Thyroid gland (tissue), 4 donors: Measurements from ENCODE around the gene ZRANB3. TPM values are rescaled to one million over a fixed set of nuclear protein-coding genes. Genes with fewer than 3 reads are reported as not detected.

ENCODE experiments used
- DNase-seq, 2 donors: peaks; one replicate each; pipeline ENCODE4 v3.0.0-alpha.2; 2019
- H3K27ac ChIP-seq, 3 donors: fragments of 200-600 bp; sonication (generic); 1 replicate in 2 of 3; 2 replicates in 1 of 3; pipeline ENCODE4 v1.5.1; 2016 to 2019; ENCODE audit warnings: mild to moderate bottlenecking in 1 of 3, moderate library complexity in 1 of 3
- H3K27me3 ChIP-seq: fragments of 200-600 bp; sonication (generic); one replicate; pipeline ENCODE4 v1.5.1; 2019
- H3K36me3 ChIP-seq, 2 donors: fragments of 200-600 bp; sonication (generic); one replicate each; pipeline ENCODE4 v1.5.1; 2016 to 2019
- H3K4me1 ChIP-seq, 2 donors: fragments of 200-600 bp; sonication (generic); one replicate each; pipeline ENCODE4 v1.5.1; 2017 to 2019
- H3K4me3 ChIP-seq, 3 donors: fragments of 200-600 bp; sonication (generic); replicated peaks in 1 of 3; 1 replicate in 2 of 3; 2 replicates in 1 of 3; pipeline ENCODE4 v1.5.1; 2016; ENCODE audit warnings: mild to moderate bottlenecking in 1 of 3
- H3K9me3 ChIP-seq: fragments of 200-600 bp; sonication (generic); one replicate; pipeline ENCODE4 v1.5.1; 2017
- CTCF ChIP-seq, 6 experiments: fragments of 200-600 bp in 3 of 6; fragments of 450-650 bp in 3 of 6; sonication (generic) in 3 of 6; IDR thresholded peaks; one replicate each; pipeline ENCODE4 v1.5.1; 2016 to 2019; ENCODE audit warnings: antibody characterized with exemption in 6 of 6, mild to moderate bottlenecking in 2 of 6, inconsistent platforms in 1 of 6, moderate library complexity in 1 of 6
- POLR2A ChIP-seq, 2 donors: fragments of 450-650 bp; IDR thresholded peaks; one replicate each; pipeline ENCODE4 v1.6.1; 2017; ENCODE audit warnings: antibody characterized with exemption in 2 of 2, mild to moderate bottlenecking in 2 of 2, moderate library complexity in 1 of 2
- WGBS, 2 donors: methylation state at CpG; one replicate each; pipeline ENCODE4 v1.1.5; 2017; 5-methylcytosine and 5-hydroxymethylcytosine counted together
- intact Hi-C: fragments of 100-400 bp; cut with DNase I; formaldehyde crosslinking; loops from one replicate; pipeline ENCODE4 v1.15.1; 2023
- total RNA-seq, 4 donors: library from RNA; depleted of rRNA; stranded (reverse); fragments of >200 nt; gene quantifications; one replicate each; pipeline ENCODE4 v1.2.3, GENCODE V29; 2016

The ZRANB3 gene
- total RNA-seq, 4 donors from 2014 or later: 3.1 to 12.2 (median 9.3) TPM

GRCh38 chr2:135152361-135152760 is 378.7 kb downstream of the ZRANB3 start:
- Histone ChIP-seq H3K9me3 (no peaks in the 10 kb centered on the region), H3K27ac (no peak overlapping the region), H3K4me1 (peaks cover 18 to 21% of the 10 kb centered on the region in 2 donors), H3K36me3 (peaks cover 13 to 19% of the 10 kb centered on the region in 2 donors), H3K4me3 (no peak overlapping the region), H3K27me3 (no peaks in the 10 kb centered on the region)
- intact Hi-C loops: no loop called here
- TF ChIP-seq POLR2A (IDR thresholded peaks at IDR 0.05) (no peak), CTCF (IDR thresholded peaks at IDR 0.05) (no peak)
- WGBS, 2 donors: 100% methylated on average over 1 of the region's 1 CpG
- no peak for DNase-seq

- Histone ChIP-seq H3K9me3 (no peaks in the 10 kb centered on the region), H3K4me1 (peaks cover 18 to 21% of the 10 kb centered on the region in 2 donors), H3K36me3 (peaks cover 13 to 19% of the 10 kb centered on the region in 2 donors), H3K27me3 (no peaks in the 10 kb centered on the region), H3K4me3 (no peak overlapping the region), H3K27ac (no peak overlapping the region)
- DNase-seq: no peak
- intact Hi-C loops: no loop called here
- WGBS, 2 donors: 84 to 96% methylated on average over 3 of the region's 3 CpGs
- TF ChIP-seq CTCF (IDR thresholded peaks at IDR 0.05) (no peak), POLR2A (IDR thresholded peaks at IDR 0.05) (no peak)
These were observed 379.4 kb downstream of the ZRANB3 start for GRCh38 chr2:135151615-135152014.

GRCh38 chr2:135150725-135151124 is 380.3 kb downstream of the ZRANB3 start:
- TF ChIP-seq POLR2A (IDR thresholded peaks at IDR 0.05) (no peak), CTCF (IDR thresholded peaks at IDR 0.05) (no peak)
- Histone ChIP-seq H3K4me3 (no peak overlapping the region), H3K36me3 (peaks cover 13 to 19% of the 10 kb centered on the region in 2 donors), H3K27ac (peak overlapping the region; percentile 12 to 48 (median 16)), H3K27me3 (no peaks in the 10 kb centered on the region), H3K9me3 (no peaks in the 10 kb centered on the region), H3K4me1 (peaks cover 18 to 21% of the 10 kb centered on the region in 2 donors)
- no peak for DNase-seq
- intact Hi-C loops: no loop called here
- 45 to 50% methylated on average over 1 of the region's 1 CpG for whole genome bisulfite sequencing, 2 donors

- WGBS, 2 donors: 96 to 100% methylated on average over 1 of the region's 1 CpG
- H3K27me3 ChIP-seq: no peaks in the 10 kb centered on the region
- peaks cover 7 to 14% of the 10 kb centered on the region in 2 donors for H3K36me3 ChIP-seq
- H3K4me3 ChIP-seq: no peak overlapping the region
- peaks cover 18 to 21% of the 10 kb centered on the region in 2 donors for H3K4me1 ChIP-seq
- no peak for DNase-seq
- no peaks in the 10 kb centered on the region for H3K9me3 ChIP-seq
- intact Hi-C loops: no loop called here
- no peak for TF ChIP-seq CTCF (IDR thresholded peaks at IDR 0.05)
- no peak for TF ChIP-seq POLR2A (IDR thresholded peaks at IDR 0.05)
- H3K27ac ChIP-seq: no peak overlapping the region
These were observed 381.8 kb downstream of the ZRANB3 start for GRCh38 chr2:135149251-135149650.

- Histone ChIP-seq H3K27me3 (no peaks in the 10 kb centered on the region), H3K27ac (no peak overlapping the region), H3K36me3 (no peaks in the 10 kb centered on the region), H3K4me1 (no peaks in the 10 kb centered on the region), H3K9me3 (no peaks in the 10 kb centered on the region), H3K4me3 (no peak overlapping the region)
- TF ChIP-seq CTCF (IDR thresholded peaks at IDR 0.05): no peak
- TF ChIP-seq POLR2A (IDR thresholded peaks at IDR 0.05): no peak
- no peak for DNase-seq
- intact Hi-C loops: no loop called here
- WGBS, 2 donors: 99% methylated on average over 2 of the region's 2 CpGs
These were observed 386.7 kb downstream of the ZRANB3 start for GRCh38 chr2:135144343-135144742.
